ENCODE results near the gene NDUFAF2. TPM values are rescaled to one million over a fixed set of nuclear protein-coding genes. Genes with fewer than 3 reads are reported as not detected.
"Not testable (repeated sequence)": the region's sequence is repeated elsewhere in the genome, so short reads cannot be mapped to it uniquely, and the experiment has no call there.

The NDUFAF2 gene
- total RNA-seq, 1 experiment from 2014 or later = 44.5 TPM

DNA sequence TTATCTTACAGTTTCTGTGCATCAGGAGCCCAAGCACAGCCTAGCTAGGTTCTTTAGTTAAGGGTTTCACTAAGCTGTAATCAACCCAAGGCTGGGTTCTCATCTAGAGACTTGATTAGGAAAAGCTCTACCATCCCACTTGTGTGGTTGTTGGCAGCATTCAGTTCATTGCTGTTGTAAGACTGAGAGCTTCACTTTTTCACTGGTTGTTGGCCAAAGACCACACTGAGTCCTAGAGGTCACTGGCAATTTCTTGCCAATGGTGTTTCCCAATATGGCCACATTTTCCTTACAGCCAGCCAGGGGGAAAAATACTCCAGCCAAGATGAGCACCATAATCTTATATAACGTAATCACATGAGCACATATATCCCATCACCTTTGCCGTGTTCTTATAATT lies 142.9 kb downstream of the NDUFAF2 start:
- no peak overlapping the region for H3K27ac Mint-ChIP-seq (ENCODE audit: unreplicated experiment)
- intact Hi-C loops (cut with micrococcal nuclease; ENCODE audit: unreplicated experiment) = no loop called here
- H3K9me3 Mint-ChIP-seq (ENCODE audit: low read depth, unreplicated experiment) = peaks cover 10% of the 10 kb centered on the region
- TF ChIP-seq, protein P1, sequence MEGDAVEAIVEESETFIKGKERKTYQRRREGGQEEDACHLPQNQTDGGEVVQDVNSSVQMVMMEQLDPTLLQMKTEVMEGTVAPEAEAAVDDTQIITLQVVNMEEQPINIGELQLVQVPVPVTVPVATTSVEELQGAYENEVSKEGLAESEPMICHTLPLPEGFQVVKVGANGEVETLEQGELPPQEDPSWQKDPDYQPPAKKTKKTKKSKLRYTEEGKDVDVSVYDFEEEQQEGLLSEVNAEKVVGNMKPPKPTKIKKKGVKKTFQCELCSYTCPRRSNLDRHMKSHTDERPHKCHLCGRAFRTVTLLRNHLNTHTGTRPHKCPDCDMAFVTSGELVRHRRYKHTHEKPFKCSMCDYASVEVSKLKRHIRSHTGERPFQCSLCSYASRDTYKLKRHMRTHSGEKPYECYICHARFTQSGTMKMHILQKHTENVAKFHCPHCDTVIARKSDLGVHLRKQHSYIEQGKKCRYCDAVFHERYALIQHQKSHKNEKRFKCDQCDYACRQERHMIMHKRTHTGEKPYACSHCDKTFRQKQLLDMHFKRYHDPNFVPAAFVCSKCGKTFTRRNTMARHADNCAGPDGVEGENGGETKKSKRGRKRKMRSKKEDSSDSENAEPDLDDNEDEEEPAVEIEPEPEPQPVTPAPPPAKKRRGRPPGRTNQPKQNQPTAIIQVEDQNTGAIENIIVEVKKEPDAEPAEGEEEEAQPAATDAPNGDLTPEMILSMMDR (IDR thresholded peaks at IDR 0.05; ENCODE audit: unreplicated experiment) = no peak
- CTCF ChIA-PET = no interaction called here
- no TSS peak for BruUV-seq (replicated peaks)
- H3K4me3 Mint-ChIP-seq (ENCODE audit: low read depth, unreplicated experiment) = no peak overlapping the region
- no peaks in the 10 kb centered on the region for H3K27me3 Mint-ChIP-seq (ENCODE audit: unreplicated experiment)
- H3K4me1 Mint-ChIP-seq (ENCODE audit: low read depth, unreplicated experiment) = no peaks in the 10 kb centered on the region
- no peak for DNase-seq
- no peaks in the 10 kb centered on the region for H3K36me3 Mint-ChIP-seq (ENCODE audit: insufficient read depth, unreplicated experiment)

DNA sequence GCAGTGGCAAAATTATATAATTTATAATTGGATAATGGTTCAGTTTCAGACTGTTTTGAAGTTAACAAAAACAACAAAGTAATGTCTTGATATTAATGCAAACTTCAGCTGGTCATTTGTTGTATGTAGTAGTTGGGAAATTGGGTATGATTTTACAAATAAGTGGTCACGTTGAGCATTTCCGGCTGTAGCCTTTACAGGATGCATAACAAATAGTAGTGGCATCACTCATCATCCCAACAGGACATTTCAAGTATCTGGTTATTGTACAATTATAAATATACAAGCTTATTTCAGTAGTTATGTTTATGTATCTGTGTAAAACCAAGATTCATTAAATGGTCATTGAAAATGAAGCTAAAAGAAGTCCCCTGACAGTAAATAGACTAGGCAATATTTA lies 144.3 kb downstream of the NDUFAF2 start:
- no peaks in the 10 kb centered on the region for H3K27me3 Mint-ChIP-seq (ENCODE audit: unreplicated experiment)

DNA sequence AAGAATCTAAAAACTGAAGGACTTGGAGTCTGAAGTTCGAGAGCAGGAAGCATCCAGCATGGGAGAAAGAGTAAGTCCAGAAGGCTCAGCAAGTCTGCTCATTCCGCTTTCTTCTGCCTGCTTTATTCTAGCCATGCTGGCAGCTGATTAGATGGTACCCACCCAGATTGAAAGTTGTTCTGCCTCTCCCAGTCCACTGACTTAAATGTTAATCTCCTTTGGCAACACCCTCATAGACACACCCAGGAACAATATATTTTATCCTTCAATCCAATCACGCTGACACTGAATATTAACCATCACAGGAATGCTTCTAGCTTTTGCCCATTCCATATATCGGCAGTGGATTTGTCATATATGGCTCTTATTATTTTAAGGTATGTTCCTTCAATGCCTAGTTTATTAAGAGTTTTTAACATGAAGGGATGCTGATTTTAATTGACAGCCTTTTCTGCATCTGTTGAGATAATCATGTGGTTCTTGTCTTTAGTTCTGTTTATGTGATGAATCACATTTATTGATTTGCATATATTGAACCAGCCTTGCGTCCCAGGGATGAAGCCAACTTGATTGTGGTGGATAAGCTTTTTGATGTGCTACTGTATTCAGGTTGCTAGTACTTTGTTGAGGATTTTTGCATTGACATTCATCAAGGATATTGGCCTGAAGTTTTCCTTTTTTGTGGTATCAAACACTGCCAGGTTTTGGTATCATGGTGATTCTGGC lies 148.2 kb downstream of the NDUFAF2 start:
- CTCF ChIA-PET; H3K9me3 Mint-ChIP-seq (ENCODE audit: low read depth, unreplicated experiment): not testable (repeated sequence)

More for the DNA sequence above, 144.3 kb downstream of the NDUFAF2 start:
- H3K36me3 Mint-ChIP-seq (ENCODE audit: insufficient read depth, unreplicated experiment) = no peaks in the 10 kb centered on the region
- peaks cover 9% of the 10 kb centered on the region for H3K9me3 Mint-ChIP-seq (ENCODE audit: low read depth, unreplicated experiment)
- TF ChIP-seq, protein P1 (IDR thresholded peaks at IDR 0.05; ENCODE audit: unreplicated experiment) = no peak
- intact Hi-C loops (cut with micrococcal nuclease; ENCODE audit: unreplicated experiment) = no loop called here
- CTCF ChIA-PET = no interaction called here
- no TSS peak for BruUV-seq (replicated peaks)
- no peak for DNase-seq
- H3K4me3 Mint-ChIP-seq (ENCODE audit: low read depth, unreplicated experiment) = no peak overlapping the region
- H3K4me1 Mint-ChIP-seq (ENCODE audit: low read depth, unreplicated experiment) = no peaks in the 10 kb centered on the region
- no peak overlapping the region for H3K27ac Mint-ChIP-seq (ENCODE audit: unreplicated experiment)

DNA sequence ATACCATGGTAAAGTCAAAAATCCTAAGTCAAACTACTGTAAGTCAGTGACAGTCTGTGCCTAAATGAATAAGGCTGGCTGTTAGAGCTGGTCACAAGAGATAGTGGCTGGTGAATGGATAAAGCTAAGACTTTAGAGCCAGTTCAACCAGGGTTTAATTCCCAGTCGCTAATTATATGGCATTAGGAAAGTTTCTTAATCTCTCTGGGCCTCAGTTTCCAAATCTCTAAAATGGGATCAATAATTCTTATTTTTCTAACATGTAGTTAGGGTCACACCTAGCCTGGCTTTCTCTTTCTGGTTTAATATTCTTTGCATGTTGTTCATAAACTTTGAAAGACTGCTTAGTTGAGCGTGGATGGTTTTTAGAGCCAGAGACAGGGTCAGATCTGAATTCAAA lies 152.5 kb downstream of the NDUFAF2 start:
- CTCF ChIA-PET = no interaction called here
- no TSS peak for BruUV-seq (replicated peaks)
- Mint-ChIP-seq H3K4me3 (ENCODE audit: low read depth, unreplicated experiment) (no peak overlapping the region), H3K36me3 (ENCODE audit: insufficient read depth, unreplicated experiment) (no peaks in the 10 kb centered on the region), H3K27ac (ENCODE audit: unreplicated experiment) (no peak overlapping the region), H3K27me3 (ENCODE audit: unreplicated experiment) (no peaks in the 10 kb centered on the region), H3K9me3 (ENCODE audit: low read depth, unreplicated experiment) (peaks cover 2% of the 10 kb centered on the region), H3K4me1 (ENCODE audit: low read depth, unreplicated experiment) (no peaks in the 10 kb centered on the region)
- intact Hi-C loops (cut with micrococcal nuclease; ENCODE audit: unreplicated experiment) = no loop called here
- DNase-seq = no peak
- TF ChIP-seq, protein P1 (IDR thresholded peaks at IDR 0.05; ENCODE audit: unreplicated experiment) = no peak

More for the DNA sequence above, 148.2 kb downstream of the NDUFAF2 start:
- DNase-seq; H3K4me1 Mint-ChIP-seq (ENCODE audit: low read depth, unreplicated experiment); H3K27me3 Mint-ChIP-seq (ENCODE audit: unreplicated experiment); intact Hi-C loops (cut with micrococcal nuclease; ENCODE audit: unreplicated experiment); H3K36me3 Mint-ChIP-seq (ENCODE audit: insufficient read depth, unreplicated experiment); H3K27ac Mint-ChIP-seq (ENCODE audit: unreplicated experiment); H3K4me3 Mint-ChIP-seq (ENCODE audit: low read depth, unreplicated experiment); BruUV-seq (replicated peaks): not testable (repeated sequence)

DNA sequence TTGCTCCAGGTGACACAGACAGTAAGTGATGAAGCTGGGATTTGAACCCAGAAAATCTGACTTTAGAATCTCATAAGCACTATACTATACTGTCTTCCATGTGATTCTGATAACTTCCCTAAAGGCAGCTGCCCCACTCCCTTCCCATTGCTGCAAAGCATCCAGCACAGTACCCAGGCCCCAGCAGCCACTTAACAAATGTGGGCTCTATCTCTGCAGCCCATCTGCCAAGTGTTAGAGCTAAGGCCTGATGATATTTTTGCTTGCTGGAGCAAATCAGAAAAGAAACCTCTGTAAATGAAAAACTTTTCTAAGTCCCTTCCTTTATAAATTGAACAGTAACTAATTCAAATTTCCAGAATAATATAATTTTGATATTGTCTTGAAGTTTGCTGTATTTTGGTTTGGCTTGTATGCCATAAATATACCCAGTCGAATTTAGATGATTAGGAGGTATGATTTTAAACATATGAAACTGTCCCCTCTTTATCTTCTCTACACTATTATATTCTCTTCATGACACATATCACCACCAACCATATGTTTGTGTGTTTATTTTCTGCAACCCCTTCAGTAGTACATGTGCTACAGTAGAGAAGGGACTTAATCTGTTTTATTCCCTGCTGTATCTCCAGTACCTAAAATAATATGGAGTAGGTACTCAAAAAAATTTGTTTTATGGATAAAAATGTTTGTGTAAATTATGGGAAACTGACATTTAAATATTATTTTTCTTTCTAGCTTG lies 153.4 kb downstream of the NDUFAF2 start:
- Mint-ChIP-seq H3K4me1 (ENCODE audit: low read depth, unreplicated experiment) (no peaks in the 10 kb centered on the region), H3K27ac (ENCODE audit: unreplicated experiment) (no peak overlapping the region), H3K36me3 (ENCODE audit: insufficient read depth, unreplicated experiment) (no peaks in the 10 kb centered on the region), H3K27me3 (ENCODE audit: unreplicated experiment) (no peaks in the 10 kb centered on the region), H3K4me3 (ENCODE audit: low read depth, unreplicated experiment) (no peak overlapping the region), H3K9me3 (ENCODE audit: low read depth, unreplicated experiment) (peaks cover 2% of the 10 kb centered on the region)
- no TSS peak for BruUV-seq (replicated peaks)
- TF ChIP-seq, protein P1 (IDR thresholded peaks at IDR 0.05; ENCODE audit: unreplicated experiment) = no peak
- no peak for DNase-seq
- intact Hi-C loops (cut with micrococcal nuclease; ENCODE audit: unreplicated experiment) = no loop called here
- CTCF ChIA-PET = no interaction called here

Data from Calu3 (cell line).